HT-29 (cell line): Measurements from ENCODE around the gene SCAP. TPM values are rescaled to one million over a fixed set of nuclear protein-coding genes. Genes with fewer than 3 reads are reported as not detected.

Source experiments
- DNase-seq: peaks from one replicate; pipeline ENCODE4 v3.0.0-alpha.2; 2015; ENCODE audit warnings: low spot score
- small RNA-seq: library from RNA; depleted of rRNA; stranded (forward); fragments of <200 nt; gene quantifications from one replicate; pipeline ENCODE3, GENCODE V24; 2014
- total RNA-seq: library from RNA; depleted of rRNA; stranded (reverse); fragments of >200 nt; shearing (Covaris generic); gene quantifications from 2 replicates; pipeline ENCODE4 v1.2.3, GENCODE V29; 2014; rRNA removed

SCAP gene
- total RNA-seq, 1 experiment from 2014 or later, result 88.1 TPM

DNA sequence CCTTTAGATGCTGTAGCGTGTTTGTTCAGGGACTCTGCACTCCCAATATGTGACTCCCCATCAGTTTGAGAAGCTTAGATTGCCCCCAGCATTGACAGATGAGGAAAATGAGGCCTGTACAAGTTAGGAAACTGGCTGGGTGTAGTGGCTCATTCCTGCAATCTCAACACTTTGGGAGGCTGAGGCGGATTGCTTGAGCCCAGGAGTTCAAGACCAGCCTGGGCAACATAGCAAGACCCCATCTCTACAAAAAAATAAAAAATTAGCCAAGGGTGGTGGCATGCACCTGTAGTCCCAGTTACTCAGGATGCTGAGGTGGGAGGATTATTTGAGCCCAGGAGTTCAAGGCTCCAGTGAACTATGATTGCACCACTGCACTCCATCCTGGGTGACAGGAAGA lies 108.9 kb downstream of the SCAP start:
- DNase-seq, result no peak

DNA sequence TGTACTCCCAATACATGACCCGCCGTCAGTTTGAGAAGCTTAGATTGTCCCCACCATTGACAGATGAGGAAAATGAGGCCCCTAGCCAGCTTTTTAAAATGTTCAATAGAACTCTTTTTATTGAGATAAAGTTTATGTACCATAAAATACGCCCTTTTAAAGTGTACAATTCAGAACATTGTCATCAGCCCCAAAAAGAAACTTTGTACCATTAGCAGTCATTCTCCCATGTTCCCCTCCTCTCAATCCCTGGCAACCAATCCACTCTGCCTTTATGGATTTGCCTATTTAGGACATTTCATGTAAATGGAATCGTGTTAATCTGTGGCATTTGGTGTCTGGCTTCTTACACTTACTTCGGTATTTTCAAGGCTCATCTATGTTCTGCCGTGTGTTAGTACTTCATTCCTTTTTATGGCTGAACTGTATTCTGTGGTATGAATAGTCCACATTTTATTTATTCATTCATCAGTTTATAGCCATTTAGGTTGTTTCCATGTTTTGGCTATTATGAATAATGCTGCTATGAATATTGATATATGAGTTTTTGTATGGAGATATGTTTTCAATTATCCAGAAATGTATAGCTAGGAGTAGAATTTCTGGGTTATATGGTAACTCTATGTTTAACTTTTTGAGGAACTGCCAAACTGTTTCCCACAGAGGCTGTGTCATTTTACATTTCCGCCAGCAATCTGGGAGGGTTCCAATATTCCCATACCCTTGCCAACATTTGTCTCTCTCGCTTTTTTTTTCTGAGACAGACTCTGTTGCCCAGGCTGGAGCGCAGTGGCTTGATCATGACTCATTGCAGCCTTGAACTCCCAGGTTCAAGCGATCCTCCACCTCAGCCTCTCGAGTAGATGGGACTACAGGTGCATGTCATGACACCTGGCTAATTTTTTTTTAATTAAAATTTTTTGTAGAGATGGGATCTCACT lies 110.3 kb downstream of the SCAP start:
- DNase-seq, result no peak

Small RNAs within 50 kb of the gene (small RNA-seq; reads per million reads assigned to genes)
- not detected for gene AC099778.2

Other genes starting within 250 kb of the SCAP start
- 28.7 and 31.7 TPM in 2 replicates for gene KIF9, start 193.1 kb downstream of the SCAP start, total RNA-seq
- gene KLHL18, start 193.0 kb downstream of the SCAP start, total RNA-seq, result 11.5 TPM in 2 replicates
- gene PTPN23, start 94.9 kb downstream of the SCAP start, total RNA-seq, result 13.9 and 16.6 TPM in 2 replicates
- gene ELP6, start 37.8 kb upstream of the SCAP start, total RNA-seq, result 34.9 and 41.2 TPM in 2 replicates
- 1.2 and 2.1 TPM in 2 replicates for gene CSPG5, start 102.9 kb upstream of the SCAP start, total RNA-seq